ENCODE measurements around the gene CNN2. TPM values are rescaled to one million over a fixed set of nuclear protein-coding genes. Genes with fewer than 3 reads are reported as not detected.

CNN2 gene
- total and polyA plus RNA-seq, 8 donors, result 20.4 to 73.8 (median 53.5) TPM

- Histone ChIP-seq H3K27me3 (no peaks in the 10 kb centered on the region), H3K36me3 (no peaks in the 10 kb centered on the region), H3K4me1 (no peaks in the 10 kb centered on the region), H3K9me3 (no peaks in the 10 kb centered on the region), H3K27ac (no peak overlapping the region), H3K4me3 (no peak overlapping the region)
- no peak for TF ChIP-seq CTCF (IDR thresholded peaks at IDR 0.05)
- 93 to 95% methylated on average over 29 to 31 of the region's 31 CpGs for WGBS, 2 donors
- intact Hi-C loops (cut with DNase I), result no loop called here
- FAIRE-seq (no peak), ATAC-seq (no peak), DNase-seq (peak in 1 of 6 donors; percentile 69)
These were observed 24.8 kb downstream of the CNN2 start for GRCh38 chr19:1050989-1051788.

- Histone ChIP-seq H3K4me3 (no peak overlapping the region), H3K36me3 (no peaks in the 10 kb centered on the region), H3K27ac (no peak overlapping the region), H3K9me3 (no peaks in the 10 kb centered on the region), H3K27me3 (no peaks in the 10 kb centered on the region), H3K4me1 (no peaks in the 10 kb centered on the region)
- no peak for FAIRE-seq
- 93% methylated on average over 17 of the region's 17 CpGs for WGBS, 2 donors
- intact Hi-C loops (cut with DNase I), result no loop called here
- ATAC-seq, result no peak
- DNase-seq, result no peak
- no peak for TF ChIP-seq CTCF (IDR thresholded peaks at IDR 0.05)
These were observed 25.4 kb downstream of the CNN2 start for GRCh38 chr19:1051791-1052190.

GRCh38 chr19:1052349-1052975 lies 26.1 kb downstream of the CNN2 start:
- WGBS, 2 donors, result 96 to 97% methylated on average over 3 to 5 of the region's 5 CpGs
- intact Hi-C loops (cut with DNase I), result no loop called here

GRCh38 chr19:1053176-1054101 lies 27.0 kb downstream of the CNN2 start:
- no peak for TF ChIP-seq CTCF (IDR thresholded peaks at IDR 0.05)
- ATAC-seq (no peak), DNase-seq (peak in 1 of 6 donors; percentile 71), FAIRE-seq (no peak)
- no peak overlapping the region for H3K27ac ChIP-seq
- WGBS, 2 donors, result 94% methylated on average over 31 of the region's 31 CpGs
- no peak overlapping the region for H3K4me3 ChIP-seq
- H3K36me3 ChIP-seq, result no peaks in the 10 kb centered on the region
- H3K9me3 ChIP-seq, result no peaks in the 10 kb centered on the region
- intact Hi-C loops (cut with DNase I), result no loop called here
- no peaks in the 10 kb centered on the region for H3K27me3 ChIP-seq
- H3K4me1 ChIP-seq, result no peaks in the 10 kb centered on the region

More at GRCh38 chr19:1052349-1052975, 26.1 kb downstream of the CNN2 start:
- no peaks in the 10 kb centered on the region for H3K9me3 ChIP-seq
- H3K36me3 ChIP-seq, result no peaks in the 10 kb centered on the region
- H3K27me3 ChIP-seq, result no peaks in the 10 kb centered on the region
- TF ChIP-seq CTCF (IDR thresholded peaks at IDR 0.05), result no peak
- ATAC-seq, result no peak
- FAIRE-seq, result no peak
- H3K27ac ChIP-seq, result no peak overlapping the region
- no peak overlapping the region for H3K4me3 ChIP-seq
- DNase-seq, result no peak
- no peaks in the 10 kb centered on the region for H3K4me1 ChIP-seq

Data from pancreas (tissue), 10 donors.